HG03558 (cell line): ENCODE data around the gene NDUFS3.
"Not testable (repeated sequence)": the region's sequence is repeated elsewhere in the genome, so short reads cannot be mapped to it uniquely, and the experiment has no call there.

ENCODE experiments used
- ATAC-seq: cut with Tn5 transposase; IDR thresholded peaks from one replicate; pipeline ENCODE4 v1.9.1; 2021; ENCODE audit warnings: moderate number of reproducible peaks; ENCODE audit not compliant: unreplicated experiment; ENCODE audit errors: extremely low read depth

The NDUFS3 gene

DNA sequence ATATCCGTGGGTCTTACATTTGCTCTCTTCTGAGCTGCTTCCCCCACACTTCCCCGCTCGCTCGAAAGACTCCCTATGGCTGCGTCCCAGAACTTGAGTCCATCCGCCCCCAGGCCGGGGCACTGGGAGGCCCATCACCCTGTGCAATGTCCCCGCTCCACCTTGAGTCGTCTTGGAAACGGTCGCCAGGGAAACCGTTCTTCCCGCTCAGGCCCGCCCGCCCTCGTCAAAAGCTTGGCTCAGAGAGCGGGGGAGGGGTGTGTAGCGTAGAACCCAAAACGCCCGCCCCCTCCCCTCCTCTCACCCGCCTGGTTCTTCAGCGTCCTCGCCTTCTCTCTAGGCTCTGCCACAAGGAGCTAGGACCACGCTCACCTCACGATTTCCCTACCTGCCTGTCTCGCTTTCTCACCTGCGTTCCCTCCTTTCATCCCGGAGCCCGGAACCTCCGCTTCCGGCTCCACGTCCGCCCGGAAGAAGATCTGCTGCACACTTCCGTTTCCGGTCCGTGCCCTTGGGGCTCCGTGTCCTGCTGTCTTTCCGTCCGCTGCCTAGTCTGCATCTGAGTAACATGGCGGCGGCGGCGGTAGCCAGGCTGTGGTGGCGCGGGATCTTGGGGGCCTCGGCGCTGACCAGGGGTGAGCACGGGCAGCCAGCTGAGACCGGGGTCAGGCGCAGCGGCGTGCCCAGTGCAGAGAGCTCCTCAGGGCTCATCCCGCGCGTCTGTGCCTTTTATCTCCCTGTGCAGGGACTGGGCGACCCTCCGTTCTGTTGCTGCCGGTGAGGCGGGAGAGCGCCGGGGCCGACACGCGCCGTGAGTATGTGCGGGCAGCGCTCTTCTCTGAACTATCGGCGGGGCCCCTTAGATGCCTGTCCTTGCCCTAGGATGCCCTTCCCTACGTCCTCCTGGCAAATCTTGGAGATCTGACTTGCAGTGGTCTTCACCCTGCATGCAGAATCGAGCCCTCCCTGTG, at the start of gene NDUFS3, which contains the start of gene KBTBD4:
Gene NDUFS3, plus strand, starts transcription at position 551 of the 971 bp plus-strand sequence. Its CDS starts 18 bp downstream, at position 569.
Gene KBTBD4, minus strand, starts transcription at position 447 of the 971 bp plus-strand sequence. Its CDS starts 19 bp downstream, at position 428.
- peak; percentile 73 for ATAC-seq

DNA sequence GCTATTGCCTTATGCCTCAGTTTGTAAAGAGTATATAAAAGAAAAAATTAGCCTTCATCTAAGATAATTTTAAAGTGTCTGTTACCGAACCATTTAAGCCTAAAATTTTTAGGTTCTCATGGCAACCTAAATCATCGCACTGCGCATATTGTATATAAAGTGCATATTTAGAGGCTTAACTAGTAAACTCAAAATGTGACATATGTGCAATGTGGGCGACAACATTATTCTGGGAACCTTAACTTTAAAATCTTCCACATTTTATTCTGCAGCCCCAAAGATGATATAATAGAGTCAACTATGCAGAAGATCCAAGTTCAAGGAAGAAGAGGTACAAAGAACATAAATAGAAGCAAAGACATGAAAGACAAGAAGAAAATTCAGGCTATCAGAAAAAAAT, 48.9 kb upstream of the NDUFS3 start:
- ATAC-seq, result no peak

GRCh38 chr11:47530721-47531120, 48.2 kb upstream of the NDUFS3 start:
- ATAC-seq, result not testable (repeated sequence)

- ATAC-seq, result no peak
These were observed 47.2 kb upstream of the NDUFS3 start for GRCh38 chr11:47531666-47532065.

- ATAC-seq, result no peak
These were observed 46.2 kb upstream of the NDUFS3 start for GRCh38 chr11:47532597-47533213.

DNA sequence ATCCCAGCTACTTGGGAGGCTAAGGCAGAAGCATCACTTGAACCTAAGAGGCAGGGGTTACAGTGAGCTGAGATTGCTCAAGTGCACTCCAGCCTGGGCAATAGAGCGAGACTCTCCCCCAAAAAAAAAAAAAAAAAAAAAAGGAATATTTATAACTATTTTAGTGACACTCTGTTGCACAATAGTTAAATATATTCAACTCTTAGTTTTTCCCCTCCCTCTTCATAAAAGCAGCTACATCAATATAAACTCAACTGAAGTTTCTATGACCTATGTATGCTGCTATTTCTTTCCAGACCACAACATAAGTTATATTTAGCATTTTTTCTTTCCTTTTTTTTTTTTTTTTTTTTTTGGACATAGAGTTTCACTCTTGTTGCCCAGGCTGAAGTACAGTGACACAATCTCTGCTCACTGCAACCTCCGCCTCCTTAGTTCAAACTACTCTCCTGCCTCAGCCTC, 45.2 kb upstream of the NDUFS3 start:
- ATAC-seq, result no peak

GRCh38 chr11:47534704-47535251, 44.1 kb upstream of the NDUFS3 start:
- ATAC-seq, result no peak

GRCh38 chr11:47536915-47537314, 42.0 kb upstream of the NDUFS3 start:
- no peak for ATAC-seq

DNA sequence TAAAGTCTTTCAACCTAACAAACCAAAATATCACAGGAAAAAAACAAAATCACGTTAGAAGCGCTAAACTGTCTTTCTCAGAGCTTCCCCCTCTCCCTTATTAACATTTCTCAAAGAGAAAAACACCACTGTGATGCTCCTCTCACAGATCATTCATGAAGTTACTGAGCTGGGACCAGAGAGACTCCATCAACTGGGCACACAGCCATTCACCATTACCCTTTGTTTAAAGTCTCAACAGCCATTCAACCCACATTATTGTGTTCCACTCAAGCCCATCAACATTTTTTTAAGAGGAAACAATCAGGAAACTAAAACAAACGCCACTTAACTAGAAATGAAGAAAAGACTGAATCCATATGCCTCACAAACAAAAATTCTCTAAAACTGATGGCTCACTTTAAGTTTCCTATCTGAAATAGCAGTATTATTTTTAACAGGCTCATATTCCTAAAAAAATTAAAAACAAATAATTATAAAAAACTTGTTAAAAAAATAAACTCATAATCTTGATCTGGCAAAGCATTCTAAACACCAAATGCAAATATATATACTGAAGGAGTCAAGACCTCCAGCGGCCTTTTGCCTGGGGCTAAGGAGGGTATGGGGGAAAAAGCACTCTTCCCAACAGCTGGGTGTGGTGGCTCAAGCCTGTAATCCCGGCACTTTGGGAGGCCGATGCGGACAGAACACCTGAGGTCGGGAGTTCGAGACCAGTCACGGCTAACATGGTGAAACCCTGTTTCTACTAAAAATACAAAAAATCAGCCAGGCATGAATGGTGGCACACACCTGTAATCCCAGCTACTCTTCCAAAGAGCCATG, 39.9 kb upstream of the NDUFS3 start:
- ATAC-seq, result no peak

GRCh38 chr11:47539681-47540039, 39.2 kb upstream of the NDUFS3 start:
- no peak for ATAC-seq

DNA sequence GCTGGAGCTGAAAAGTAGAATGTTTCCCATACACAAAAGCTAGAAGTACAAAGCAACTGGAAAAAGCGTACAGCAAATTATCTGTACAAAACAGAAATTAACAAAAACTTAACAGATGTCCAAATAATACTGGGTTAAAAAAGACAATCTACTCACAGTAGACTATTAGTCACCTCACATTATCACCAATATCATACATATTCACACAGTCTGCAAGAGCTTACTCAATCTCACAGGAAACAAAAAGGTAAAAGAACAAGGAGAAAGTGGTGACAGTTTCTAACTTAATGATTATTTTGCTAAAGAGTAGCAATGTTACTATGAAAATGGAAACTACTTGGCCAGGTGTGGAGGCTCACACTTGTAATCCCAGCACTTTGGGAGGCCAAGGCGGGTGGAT, 37.8 kb upstream of the NDUFS3 start:
- ATAC-seq, result no peak

DNA sequence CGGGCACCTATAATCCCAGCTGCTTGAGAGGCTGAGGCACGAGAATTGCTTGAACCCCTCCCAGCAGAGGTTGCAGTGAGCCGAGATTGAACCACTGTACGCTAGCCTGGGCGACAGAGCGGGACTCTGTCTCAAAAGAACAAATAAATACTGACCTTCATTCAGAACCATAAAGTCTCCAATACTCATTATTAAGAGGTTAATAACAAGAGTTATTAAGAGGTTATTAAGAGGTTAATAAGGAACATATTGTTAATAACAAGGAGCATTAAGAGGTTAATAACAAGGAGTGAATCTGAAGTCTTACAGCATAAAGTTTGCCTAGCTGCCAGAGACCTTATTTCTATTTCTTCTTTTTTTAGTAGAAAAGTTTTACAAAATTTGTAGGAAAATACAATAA, 33.6 kb upstream of the NDUFS3 start:
- no peak for ATAC-seq

DNA sequence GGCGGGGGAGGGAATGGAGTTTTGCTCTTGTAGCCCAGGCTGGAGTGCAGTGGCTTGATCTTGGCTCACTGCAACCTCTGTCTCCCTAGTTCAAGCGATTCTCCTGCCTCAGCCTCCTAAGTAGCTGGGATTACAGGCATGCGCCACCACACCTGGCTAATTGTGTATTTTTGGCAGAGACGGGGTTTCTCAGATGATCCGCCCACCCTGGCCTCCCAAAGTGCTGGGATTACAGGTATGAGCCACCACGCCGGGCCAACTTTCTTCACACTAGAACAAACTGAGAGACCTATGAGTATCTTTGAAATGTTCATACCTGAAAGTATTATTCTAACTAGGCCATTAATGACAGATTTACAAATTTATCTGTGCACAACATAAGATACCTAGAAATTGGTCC, 32.6 kb upstream of the NDUFS3 start:
- ATAC-seq, result not testable (repeated sequence)

DNA sequence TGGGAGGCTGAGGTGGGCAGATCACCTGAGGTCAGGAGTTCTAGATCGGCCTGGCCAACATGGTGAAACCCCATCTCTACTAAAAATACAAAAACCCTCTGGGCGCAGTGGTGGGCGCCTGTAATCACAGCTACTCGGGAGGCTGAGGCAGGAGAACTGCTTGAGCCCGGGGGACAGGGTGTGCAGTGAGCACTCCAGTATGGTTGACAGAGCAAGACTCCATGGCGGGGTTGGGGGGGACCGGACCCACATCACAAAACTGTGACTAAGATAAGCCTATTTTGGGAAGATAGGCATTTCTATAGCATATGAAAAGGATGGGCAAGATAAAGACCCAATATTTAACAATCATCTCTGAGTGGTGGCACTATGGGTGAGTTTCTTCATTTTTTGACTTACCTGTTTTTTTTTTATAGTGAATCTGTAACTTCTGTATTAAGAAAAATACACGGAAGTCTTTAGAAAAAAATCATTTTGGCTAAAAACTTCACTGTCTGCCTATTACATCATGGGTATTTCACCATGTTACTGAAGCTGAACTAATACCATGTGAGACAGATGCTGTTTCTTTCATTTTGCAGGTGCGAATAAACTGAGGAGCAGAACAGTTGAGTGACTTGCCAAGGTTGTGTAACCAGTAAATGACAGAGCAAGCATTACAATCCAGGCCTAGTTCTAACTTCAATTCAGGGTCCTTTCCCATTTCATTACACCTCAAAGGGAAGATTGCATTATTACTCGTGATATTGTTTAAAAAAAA, 28.4 kb upstream of the NDUFS3 start:
- no peak for ATAC-seq

- ATAC-seq, result no peak
These were observed 27.8 kb upstream of the NDUFS3 start for GRCh38 chr11:47551086-47551485.

GRCh38 chr11:47552056-47552565, 26.8 kb upstream of the NDUFS3 start:
- no peak for ATAC-seq

DNA sequence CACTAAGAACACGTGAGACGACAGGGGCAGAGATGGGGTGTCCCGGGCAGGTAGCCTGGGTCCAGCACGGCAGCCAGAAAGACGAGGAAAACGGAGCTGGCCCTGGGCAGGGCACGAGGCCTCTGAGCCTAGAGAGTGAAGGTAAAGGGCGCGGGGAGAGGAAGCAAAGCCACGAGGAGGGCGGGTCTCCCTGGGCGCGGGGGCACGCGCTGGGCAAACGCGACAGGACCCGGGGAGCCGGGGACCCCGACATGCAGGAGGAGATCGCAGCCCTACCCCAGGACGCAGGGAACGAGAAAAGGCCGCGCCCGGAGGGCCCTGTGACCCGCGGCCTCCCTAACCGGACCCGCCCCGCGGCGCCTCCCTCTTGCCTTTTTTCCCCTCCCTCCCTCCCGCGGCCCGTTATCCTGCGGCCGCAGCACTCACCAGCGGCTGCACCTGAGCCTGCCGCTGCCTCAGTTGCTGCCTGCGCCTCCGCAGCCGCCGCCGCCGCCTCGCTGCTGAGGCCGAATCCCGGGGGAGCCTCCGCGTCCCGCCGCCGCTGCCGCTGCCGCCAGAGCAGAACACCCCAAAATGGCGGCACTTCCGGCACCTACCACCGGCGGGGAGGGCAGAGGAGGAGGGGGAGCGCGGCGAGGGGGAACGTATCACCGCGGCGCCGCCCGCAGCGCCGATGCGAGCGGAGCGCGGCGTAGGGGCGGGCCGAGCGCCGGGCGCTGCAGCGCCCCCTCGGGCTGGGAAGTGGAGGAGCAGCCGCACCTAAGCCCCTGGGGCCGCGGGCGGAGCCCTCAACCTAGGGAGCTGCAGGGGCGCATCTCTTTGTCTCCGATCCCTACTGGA, 26.1 kb upstream of the NDUFS3 start, which contains the start of gene CELF1:
Gene CELF1, minus strand, starts transcription at position 567 of the 840 bp plus-strand sequence. CDS start 53,609 bp downstream, outside the sequence.
- ATAC-seq, result peak; percentile 90

DNA sequence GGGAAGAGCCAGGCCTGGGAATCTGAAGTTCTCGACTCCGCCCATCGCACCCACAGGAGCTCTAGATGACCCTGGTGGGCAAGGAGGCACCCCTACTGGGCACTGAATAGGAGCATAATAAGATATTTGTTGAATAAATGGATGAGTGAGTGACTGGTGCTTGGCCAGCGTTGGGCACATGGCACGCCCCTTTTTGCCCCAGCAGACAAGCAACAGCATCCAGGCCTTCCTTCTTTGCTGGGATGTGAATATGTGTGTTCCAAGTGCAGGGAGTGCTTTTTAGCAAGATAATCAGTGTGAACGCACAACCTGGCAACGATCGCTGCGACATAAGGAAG, 25.5 kb upstream of the NDUFS3 start:
- ATAC-seq, result no peak
